PC-9 (cell line): Measurements from ENCODE around the gene YIPF7. TPM values are rescaled to one million over a fixed set of nuclear protein-coding genes. Genes with fewer than 3 reads are reported as not detected.
A peak's percentile ranks its signal among the peaks of the same experiment; 100 is the strongest.

ENCODE experiments used
- BruUV-seq: library from RNA; stranded (reverse); fragments of 400-500 nt; replicated peaks from 2 replicates; lab custom pipeline; 2021; lab: Mats Ljungman, UMichigan
- CTCF ChIA-PET: fragments of 300-600 bp; sonication (Branson Sonifier 250); formaldehyde crosslinking; loops from one replicate; lab custom pipeline; 2022; ENCODE audit warnings: antibody characterized with exemption; lab: Charles Lee
- POLR2A ChIA-PET: fragments of 300-600 bp; sonication (Branson Sonifier 250); formaldehyde crosslinking; loops from one replicate; lab custom pipeline; 2022; ENCODE audit warnings: antibody characterized with exemption; ENCODE audit not compliant: unreplicated experiment; lab: Charles Lee
- DNase-seq, 2 experiments: peaks; one replicate each; pipeline versions ENCODE4 v3.0.0 to v3.0.0-alpha.2; 2015 to 2022; ENCODE audit warnings: mixed read lengths in 1 of 2
- H2AFZ ChIP-seq: fragments of 200-600 bp; sonication (generic); 2 replicates; pipeline ENCODE4 v1.8.1; 2017; ENCODE audit warnings: antibody characterized with exemption
- H3F3A ChIP-seq: fragments of 200-600 bp; sonication (generic); 2 replicates; pipeline ENCODE4 v1.8.1; 2017; ENCODE audit warnings: antibody characterized with exemption, mild to moderate bottlenecking, low read depth; ENCODE audit not compliant: insufficient read depth
- H3K27ac ChIP-seq: fragments of 200-600 bp; sonication (generic); 2 replicates; pipeline ENCODE4 v1.6.1; 2016; ENCODE audit warnings: mixed run types
- H3K27me3 ChIP-seq: fragments of 200-600 bp; sonication (generic); 2 replicates; pipeline ENCODE4 v1.6.1; 2016; ENCODE audit warnings: low read depth, mixed run types; ENCODE audit not compliant: insufficient read depth
- H3K36me3 ChIP-seq: fragments of 200-600 bp; sonication (generic); 2 replicates; pipeline ENCODE4 v1.6.1; 2016; ENCODE audit warnings: low read depth, mixed run types
- H3K4me1 ChIP-seq: fragments of 200-600 bp; sonication (generic); replicated peaks from 2 replicates; pipeline ENCODE4 v1.6.1; 2016; ENCODE audit warnings: mixed run types; ENCODE audit not compliant: insufficient read depth
- H3K4me2 ChIP-seq: fragments of 200-600 bp; sonication (generic); 2 replicates; pipeline ENCODE4 v1.6.1; 2017; ENCODE audit warnings: mixed run types
- H3K4me3 ChIP-seq: fragments of 200-600 bp; sonication (generic); 2 replicates; pipeline ENCODE4 v1.6.1; 2016; ENCODE audit warnings: mixed run types
- H3K79me2 ChIP-seq: fragments of 200-600 bp; sonication (generic); 2 replicates; pipeline ENCODE4 v1.6.1; 2017; ENCODE audit warnings: low read depth, mixed run types
- H3K9me2 ChIP-seq: fragments of 200-600 bp; sonication (generic); 2 replicates; pipeline ENCODE4 v1.8.1; 2017; ENCODE audit warnings: mild to moderate bottlenecking; ENCODE audit not compliant: insufficient read depth
- H3K9me3 ChIP-seq: fragments of 200-600 bp; sonication (generic); 2 replicates; pipeline ENCODE4 v1.8.1; 2016; ENCODE audit warnings: low read depth; ENCODE audit not compliant: insufficient read depth
- H4K20me1 ChIP-seq: fragments of 200-600 bp; sonication (generic); 2 replicates; pipeline ENCODE4 v1.8.1; 2017; ENCODE audit not compliant: insufficient read depth
- CTCF ChIP-seq: fragments of 200-600 bp; sonication (generic); conservative IDR thresholded peaks from 2 replicates; pipeline ENCODE4 v1.6.1; 2017; ENCODE audit warnings: mixed run types, antibody characterized with exemption, mild to moderate bottlenecking, moderate library complexity
- EZH2 ChIP-seq: fragments of 200-600 bp; sonication (generic); IDR thresholded peaks from 2 replicates; pipeline ENCODE4 v1.8.0; 2017; ENCODE audit warnings: antibody characterized with exemption, low read depth
- intact Hi-C: fragments of 100-400 bp; cut with micrococcal nuclease; formaldehyde crosslinking; loops from one replicate; pipeline ENCODE4 v1.10.0; 2022; ENCODE audit not compliant: unreplicated experiment
- total RNA-seq: library from RNA; stranded (reverse); gene quantifications from 2 replicates; pipeline ENCODE4 v1.2.3, GENCODE V29; 2021

YIPF7 gene
- total RNA-seq, 1 experiment from 2014 or later: not detected

DNA sequence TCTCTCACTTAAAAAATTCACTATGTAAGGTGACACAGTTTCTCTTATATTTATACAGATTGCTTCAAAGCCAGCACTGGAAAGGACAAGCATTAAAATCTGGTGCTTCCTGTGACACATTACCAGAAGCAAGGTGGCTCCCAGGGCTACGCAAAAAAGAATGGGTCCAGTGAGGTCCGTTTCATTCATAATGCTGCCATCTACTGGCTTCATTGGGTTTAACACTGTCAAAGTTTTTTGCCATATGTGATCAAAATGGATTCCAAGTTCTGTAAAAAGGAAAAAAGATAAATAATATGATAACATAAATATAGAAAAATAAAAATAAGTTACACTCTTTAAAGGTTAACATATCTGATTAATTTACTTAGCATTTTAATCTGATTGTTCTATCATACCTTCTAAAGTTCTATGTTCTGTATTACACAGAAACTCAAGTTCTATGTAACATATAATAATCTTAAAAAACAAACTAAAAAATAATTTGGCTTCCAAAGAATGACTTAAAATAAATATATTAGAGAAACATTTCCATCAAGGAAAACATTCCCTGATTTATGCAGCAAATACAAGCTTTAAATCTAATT is 22.1 kb downstream of the YIPF7 start:
- Histone ChIP-seq H2AFZ (no peak overlapping the region), H3K4me1 (no peaks in the 10 kb centered on the region), H3K4me2 (no peak overlapping the region), H3K9me3 (no peaks in the 10 kb centered on the region), H3K4me3 (no peak overlapping the region), H3F3A (no peaks in the 10 kb centered on the region), H3K79me2 (no peaks in the 10 kb centered on the region), H4K20me1 (no peaks in the 10 kb centered on the region), H3K9me2 (no peaks in the 10 kb centered on the region), H3K27me3 (no peaks in the 10 kb centered on the region; the same call in 1 of the 2 replicates), H3K36me3 (no peaks in the 10 kb centered on the region), H3K27ac (no peak overlapping the region)
- DNase-seq: peak; percentile 12 to 36
- ChIA-PET POLR2A (no interaction called here), CTCF (no interaction called here)
- no TSS peak for BruUV-seq
- TF ChIP-seq EZH2: no peak
- TF ChIP-seq CTCF: peak; percentile 75
- intact Hi-C loops: loop anchor here (5.0 kb wide), 1 partner anchor 1497 kb away; no protein-coding TSS in a partner anchor

DNA sequence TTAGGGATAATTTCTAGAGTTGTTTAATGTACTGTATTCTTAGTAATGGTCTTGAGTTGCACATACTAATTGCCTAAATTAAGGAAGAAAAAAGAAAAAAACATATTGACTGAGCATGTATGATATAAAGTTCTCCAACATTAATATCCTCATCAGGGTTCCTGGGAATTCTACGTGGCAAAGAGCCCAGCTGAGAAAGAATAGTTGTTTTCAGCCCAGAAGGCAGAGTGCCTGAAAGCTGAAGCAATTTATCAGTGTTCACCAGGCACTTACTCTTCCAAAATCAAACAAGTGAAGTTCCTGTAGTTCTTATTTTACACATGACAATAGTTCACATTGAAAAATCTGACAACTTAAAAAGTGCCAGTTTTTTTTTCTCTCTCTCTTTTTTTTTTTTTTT is 27.7 kb downstream of the YIPF7 start:
- Histone ChIP-seq H3K27ac (no peak overlapping the region), H3F3A (no peaks in the 10 kb centered on the region), H2AFZ (no peak overlapping the region), H3K4me3 (no peak overlapping the region), H3K36me3 (no peaks in the 10 kb centered on the region), H3K9me3 (0 out of 2 replicates have a peak, but pooled peaks cover 5% of the 10 kb centered on the region), H3K27me3 (no peaks in the 10 kb centered on the region; the same call in 1 of the 2 replicates), H3K9me2 (no peaks in the 10 kb centered on the region), H4K20me1 (no peaks in the 10 kb centered on the region), H3K4me1 (no peaks in the 10 kb centered on the region), H3K4me2 (no peak overlapping the region), H3K79me2 (no peaks in the 10 kb centered on the region)
- POLR2A ChIA-PET: no interaction called here
- BruUV-seq: no TSS peak
- CTCF ChIA-PET: no interaction called here
- intact Hi-C loops: no loop called here
- DNase-seq: no peak
- no peak for TF ChIP-seq CTCF
- TF ChIP-seq EZH2: no peak

DNA sequence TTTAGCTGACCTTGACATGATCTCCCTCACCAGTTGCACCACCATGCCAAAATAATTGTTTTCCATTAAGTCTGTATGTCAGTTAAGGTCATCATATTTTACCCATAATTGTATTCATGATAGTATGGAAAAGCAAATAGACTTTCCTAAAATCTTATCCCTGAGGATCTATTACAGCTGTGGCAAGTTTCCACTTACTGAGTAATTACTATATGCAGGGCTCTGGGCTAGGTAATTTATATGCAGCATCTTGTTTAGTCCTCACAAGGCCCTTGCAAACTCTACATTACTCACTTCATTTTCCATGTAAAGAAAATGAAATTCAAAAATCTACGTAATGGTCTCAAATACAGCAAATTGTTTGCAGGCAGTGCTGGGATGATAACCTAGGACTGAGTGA is 34.8 kb downstream of the YIPF7 start:
- H3K9me2 ChIP-seq: no peaks in the 10 kb centered on the region
- H3K9me3 ChIP-seq: 0 out of 2 replicates have a peak, but pooled peaks cover 5% of the 10 kb centered on the region
- no peak for DNase-seq
- BruUV-seq: no TSS peak
- H4K20me1 ChIP-seq: no peaks in the 10 kb centered on the region
- no peaks in the 10 kb centered on the region for H3F3A ChIP-seq
- no peak overlapping the region for H3K27ac ChIP-seq
- ChIA-PET POLR2A (no interaction called here), CTCF (no interaction called here)
- TF ChIP-seq CTCF: no peak
- H3K4me1 ChIP-seq: no peaks in the 10 kb centered on the region
- no peaks in the 10 kb centered on the region for H3K27me3 ChIP-seq
- intact Hi-C loops: no loop called here
- H2AFZ ChIP-seq: no peak overlapping the region
- no peak overlapping the region for H3K4me3 ChIP-seq
- no peaks in the 10 kb centered on the region for H3K79me2 ChIP-seq
- no peak overlapping the region for H3K4me2 ChIP-seq
- H3K36me3 ChIP-seq: no peaks in the 10 kb centered on the region
